HG02970 (cell line): ENCODE data around the gene RNF144B.

Experiments
- ATAC-seq: cut with Tn5 transposase; IDR thresholded peaks from one replicate; pipeline ENCODE4 v1.9.1; 2021; ENCODE audit warnings: mild to moderate bottlenecking, moderate library complexity, moderate number of reproducible peaks; ENCODE audit not compliant: unreplicated experiment, low FRiP score

The RNF144B gene

GRCh38 chr6:18472941-18473340 lies 85.8 kb downstream of the RNF144B start:
- ATAC-seq = no peak

- no peak for ATAC-seq
Observed at GRCh38 chr6:18473755-18474154, 86.6 kb downstream of the RNF144B start.

- ATAC-seq = no peak
Observed at GRCh38 chr6:18477301-18477941, 90.3 kb downstream of the RNF144B start.

GRCh38 chr6:18478610-18479009 lies 91.5 kb downstream of the RNF144B start:
- no peak for ATAC-seq

- ATAC-seq = no peak
Observed at GRCh38 chr6:18481870-18482269, 94.7 kb downstream of the RNF144B start.

- ATAC-seq = no peak
Observed at GRCh38 chr6:18485660-18486435, 98.7 kb downstream of the RNF144B start.

GRCh38 chr6:18488004-18488403 lies 100.9 kb downstream of the RNF144B start:
- no peak for ATAC-seq

- no peak for ATAC-seq
Observed at GRCh38 chr6:18488526-18489270, 101.5 kb downstream of the RNF144B start.

GRCh38 chr6:18489335-18489734 lies 102.2 kb downstream of the RNF144B start:
- no peak for ATAC-seq

GRCh38 chr6:18491308-18492045 lies 104.3 kb downstream of the RNF144B start:
- ATAC-seq = no peak

- ATAC-seq = no peak
Observed at GRCh38 chr6:18492972-18493371, 105.8 kb downstream of the RNF144B start.

- no peak for ATAC-seq
Observed at GRCh38 chr6:18493382-18493891, 106.3 kb downstream of the RNF144B start.

GRCh38 chr6:18493925-18494324 lies 106.8 kb downstream of the RNF144B start:
- ATAC-seq = no peak

GRCh38 chr6:18495236-18495635 lies 108.1 kb downstream of the RNF144B start:
- ATAC-seq = no peak

- ATAC-seq = no peak
Observed at GRCh38 chr6:18496462-18496861, 109.3 kb downstream of the RNF144B start.

GRCh38 chr6:18497006-18497405 lies 109.9 kb downstream of the RNF144B start:
- no peak for ATAC-seq

GRCh38 chr6:18498408-18498807 lies 111.3 kb downstream of the RNF144B start:
- ATAC-seq = no peak

- no peak for ATAC-seq
Observed at GRCh38 chr6:18500921-18501662, 113.9 kb downstream of the RNF144B start.

- ATAC-seq = no peak
Observed at GRCh38 chr6:18501663-18502013, 114.5 kb downstream of the RNF144B start.

GRCh38 chr6:18503206-18503592 lies 116.0 kb downstream of the RNF144B start:
- ATAC-seq = no peak
